ENCODE results near the gene MBNL2. TPM values are rescaled to one million over a fixed set of nuclear protein-coding genes. Genes with fewer than 3 reads are reported as not detected.

Gene MBNL2
- total RNA-seq, 2 experiments from 2014 or later = 15.8 to 16.1 TPM

GRCh38 chr13:97240788-97241734, 18.9 kb downstream of the MBNL2 start:
- Mint-ChIP-seq H3K27ac (no peak overlapping the region), H3K9me3 (no peaks in the 10 kb centered on the region)

GRCh38 chr13:97241761-97242160, 19.6 kb downstream of the MBNL2 start:
- no peak for DNase-seq
- H3K27ac Mint-ChIP-seq = no peak overlapping the region
- H3K36me3 Mint-ChIP-seq (ENCODE audit: low read depth) = peaks cover 5% of the 10 kb centered on the region
- TF ChIP-seq, protein P1, sequence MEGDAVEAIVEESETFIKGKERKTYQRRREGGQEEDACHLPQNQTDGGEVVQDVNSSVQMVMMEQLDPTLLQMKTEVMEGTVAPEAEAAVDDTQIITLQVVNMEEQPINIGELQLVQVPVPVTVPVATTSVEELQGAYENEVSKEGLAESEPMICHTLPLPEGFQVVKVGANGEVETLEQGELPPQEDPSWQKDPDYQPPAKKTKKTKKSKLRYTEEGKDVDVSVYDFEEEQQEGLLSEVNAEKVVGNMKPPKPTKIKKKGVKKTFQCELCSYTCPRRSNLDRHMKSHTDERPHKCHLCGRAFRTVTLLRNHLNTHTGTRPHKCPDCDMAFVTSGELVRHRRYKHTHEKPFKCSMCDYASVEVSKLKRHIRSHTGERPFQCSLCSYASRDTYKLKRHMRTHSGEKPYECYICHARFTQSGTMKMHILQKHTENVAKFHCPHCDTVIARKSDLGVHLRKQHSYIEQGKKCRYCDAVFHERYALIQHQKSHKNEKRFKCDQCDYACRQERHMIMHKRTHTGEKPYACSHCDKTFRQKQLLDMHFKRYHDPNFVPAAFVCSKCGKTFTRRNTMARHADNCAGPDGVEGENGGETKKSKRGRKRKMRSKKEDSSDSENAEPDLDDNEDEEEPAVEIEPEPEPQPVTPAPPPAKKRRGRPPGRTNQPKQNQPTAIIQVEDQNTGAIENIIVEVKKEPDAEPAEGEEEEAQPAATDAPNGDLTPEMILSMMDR (IDR thresholded peaks at IDR 0.05) = no peak
- ChIA-PET POLR2A (interaction anchor here (0.6 to 1.3 kb wide), 2 partner anchors 15 kb away, joined by 3 to 4 read pairs; no protein-coding TSS in a partner anchor), CTCF (interaction anchor here (1.1 kb wide), 1 partner anchor 28 kb away, joined by 3 read pairs; no protein-coding TSS in a partner anchor)
- no peaks in the 10 kb centered on the region for H3K27me3 Mint-ChIP-seq
- ATAC-seq = no peak
- H3K4me3 Mint-ChIP-seq = no peak overlapping the region
- peaks cover 50% of the 10 kb centered on the region for H3K4me1 Mint-ChIP-seq (ENCODE audit: low read depth)
- H3K9me3 Mint-ChIP-seq = no peaks in the 10 kb centered on the region
- intact Hi-C loops (cut with micrococcal nuclease) = no loop called here

More at GRCh38 chr13:97240788-97241734, 18.9 kb downstream of the MBNL2 start:
- H3K27me3 Mint-ChIP-seq = no peaks in the 10 kb centered on the region
- no peak overlapping the region for H3K4me3 Mint-ChIP-seq
- DNase-seq = no peak
- TF ChIP-seq, protein P1 (IDR thresholded peaks at IDR 0.05) = no peak
- ChIA-PET POLR2A (interaction anchor here (0.6 to 1.3 kb wide), 2 partner anchors 15 kb away, joined by 3 to 4 read pairs; no protein-coding TSS in a partner anchor), CTCF (interaction anchor here (0.9 to 1.1 kb wide), 3 partner anchors 14 to 131 kb away, joined by 3 read pairs; no protein-coding TSS in a partner anchor)
- intact Hi-C loops (cut with micrococcal nuclease) = no loop called here
- ATAC-seq = no peak
- peaks cover 5% of the 10 kb centered on the region for H3K36me3 Mint-ChIP-seq (ENCODE audit: low read depth)
- H3K4me1 Mint-ChIP-seq (ENCODE audit: low read depth) = peaks cover 56% of the 10 kb centered on the region

- no peak for ATAC-seq
- DNase-seq = no peak
- no peaks in the 10 kb centered on the region for H3K9me3 Mint-ChIP-seq
- no peaks in the 10 kb centered on the region for H3K27me3 Mint-ChIP-seq
- TF ChIP-seq, protein P1 (IDR thresholded peaks at IDR 0.05) = no peak
- CTCF ChIA-PET = no interaction called here
- peaks cover 5% of the 10 kb centered on the region for H3K36me3 Mint-ChIP-seq (ENCODE audit: low read depth)
- no peak overlapping the region for H3K27ac Mint-ChIP-seq
- peaks cover 46% of the 10 kb centered on the region for H3K4me1 Mint-ChIP-seq (ENCODE audit: low read depth)
- POLR2A ChIA-PET = no interaction called here
- H3K4me3 Mint-ChIP-seq = no peak overlapping the region
- intact Hi-C loops (cut with micrococcal nuclease) = no loop called here
These were observed 20.8 kb downstream of the MBNL2 start for GRCh38 chr13:97242755-97243497.

DNA sequence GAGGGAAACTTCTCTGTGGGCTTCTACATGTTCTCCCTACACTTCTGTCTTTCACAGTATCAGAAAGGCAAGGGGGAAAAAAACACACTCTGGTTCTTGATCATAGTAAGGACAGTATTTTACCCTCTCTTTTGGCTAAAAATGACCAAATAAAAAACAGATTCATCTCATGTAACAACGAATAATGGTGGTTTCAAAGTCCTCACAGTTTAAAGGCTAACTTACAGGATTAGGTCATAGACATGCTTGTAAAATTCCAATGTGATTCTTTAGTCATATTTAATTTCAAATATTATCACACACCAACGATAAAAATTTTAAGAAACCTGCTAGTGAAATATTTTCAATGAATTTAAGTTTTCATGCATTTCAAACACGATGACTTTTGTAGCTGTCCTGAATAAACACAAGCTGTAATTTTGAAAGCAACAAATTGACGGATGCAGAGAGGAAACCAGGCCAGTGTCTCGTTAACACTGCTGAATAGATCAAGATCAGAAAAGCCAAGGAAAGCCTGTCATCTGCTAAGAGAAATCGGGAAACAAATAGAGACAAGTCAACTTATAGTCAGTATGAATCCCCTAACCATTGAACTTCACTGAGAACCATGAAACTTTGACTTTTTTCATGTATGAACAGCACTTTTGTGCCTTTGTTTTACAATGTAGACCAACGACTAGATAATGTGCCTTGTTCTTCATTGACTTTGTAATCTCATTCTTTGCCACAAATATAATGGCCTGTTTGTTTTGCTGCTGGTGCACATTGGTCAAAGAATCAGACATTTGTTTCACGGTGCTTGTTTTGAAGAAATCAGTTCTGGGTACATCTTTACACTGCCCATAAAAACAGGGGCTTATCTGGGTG, 22.0 kb downstream of the MBNL2 start:
- Mint-ChIP-seq H3K4me1 (ENCODE audit: low read depth) (peaks cover 36% of the 10 kb centered on the region), H3K4me3 (no peak overlapping the region), H3K27me3 (no peaks in the 10 kb centered on the region), H3K9me3 (no peaks in the 10 kb centered on the region), H3K36me3 (ENCODE audit: low read depth) (peaks cover 2% of the 10 kb centered on the region), H3K27ac (no peak overlapping the region)
- TF ChIP-seq, protein P1 (IDR thresholded peaks at IDR 0.05) = no peak
- DNase-seq (no peak), ATAC-seq (no peak)
- ChIA-PET POLR2A (no interaction called here), CTCF (no interaction called here)
- intact Hi-C loops (cut with micrococcal nuclease) = no loop called here
